Stimulated activated CD4-positive, alpha-beta T cell treated with anti-CD3 and anti-CD28 coated beads, Interleukin-15, amount 100 ng/mL, for 1 hour (primary cell): ENCODE results near the gene PIEZO1.
A peak's percentile ranks its signal among the peaks of the same experiment; 100 is the strongest.

Experiments used
- DNase-seq, 2 donors: peaks; one replicate each; pipeline ENCODE4 v3.0.0-alpha.2; 2020; ENCODE audit warnings: low read depth in 1 of 2, low spot score in 1 of 2

The PIEZO1 gene

GRCh38 chr16:88754109-88754911 lies 30.7 kb downstream of the PIEZO1 start:
- no peak for DNase-seq

GRCh38 chr16:88753602-88754001 lies 31.4 kb downstream of the PIEZO1 start:
- DNase-seq: no peak

GRCh38 chr16:88753191-88753590 lies 31.8 kb downstream of the PIEZO1 start:
- no peak for DNase-seq

- no peak for DNase-seq
These were observed 32.5 kb downstream of the PIEZO1 start for GRCh38 chr16:88752386-88753002.

- no peak for DNase-seq
These were observed 34.2 kb downstream of the PIEZO1 start for GRCh38 chr16:88750854-88751253.

GRCh38 chr16:88749358-88749757 lies 35.7 kb downstream of the PIEZO1 start:
- no peak for DNase-seq

GRCh38 chr16:88748364-88748763 lies 36.7 kb downstream of the PIEZO1 start:
- no peak for DNase-seq

GRCh38 chr16:88747588-88748301 lies 37.3 kb downstream of the PIEZO1 start:
- DNase-seq: no peak

- no peak for DNase-seq
These were observed 38.5 kb downstream of the PIEZO1 start for GRCh38 chr16:88746506-88746905.

GRCh38 chr16:88744577-88745521 lies 40.2 kb downstream of the PIEZO1 start:
- no peak for DNase-seq

GRCh38 chr16:88743693-88744576 lies 41.1 kb downstream of the PIEZO1 start:
- DNase-seq: peak; percentile 52 to 67

GRCh38 chr16:88742896-88743605 lies 42.0 kb downstream of the PIEZO1 start:
- DNase-seq: no peak

- DNase-seq: no peak
These were observed 43.7 kb downstream of the PIEZO1 start for GRCh38 chr16:88741368-88741767.

GRCh38 chr16:88740727-88741055 lies 44.3 kb downstream of the PIEZO1 start:
- DNase-seq: no peak

GRCh38 chr16:88739977-88740726 lies 44.9 kb downstream of the PIEZO1 start:
- DNase-seq: no peak

GRCh38 chr16:88739139-88739976 lies 45.7 kb downstream of the PIEZO1 start:
- no peak for DNase-seq

GRCh38 chr16:88738151-88739084 lies 46.6 kb downstream of the PIEZO1 start:
- DNase-seq: no peak
